ENCODE data around the gene FSCN2.

Gene FSCN2

DNA sequence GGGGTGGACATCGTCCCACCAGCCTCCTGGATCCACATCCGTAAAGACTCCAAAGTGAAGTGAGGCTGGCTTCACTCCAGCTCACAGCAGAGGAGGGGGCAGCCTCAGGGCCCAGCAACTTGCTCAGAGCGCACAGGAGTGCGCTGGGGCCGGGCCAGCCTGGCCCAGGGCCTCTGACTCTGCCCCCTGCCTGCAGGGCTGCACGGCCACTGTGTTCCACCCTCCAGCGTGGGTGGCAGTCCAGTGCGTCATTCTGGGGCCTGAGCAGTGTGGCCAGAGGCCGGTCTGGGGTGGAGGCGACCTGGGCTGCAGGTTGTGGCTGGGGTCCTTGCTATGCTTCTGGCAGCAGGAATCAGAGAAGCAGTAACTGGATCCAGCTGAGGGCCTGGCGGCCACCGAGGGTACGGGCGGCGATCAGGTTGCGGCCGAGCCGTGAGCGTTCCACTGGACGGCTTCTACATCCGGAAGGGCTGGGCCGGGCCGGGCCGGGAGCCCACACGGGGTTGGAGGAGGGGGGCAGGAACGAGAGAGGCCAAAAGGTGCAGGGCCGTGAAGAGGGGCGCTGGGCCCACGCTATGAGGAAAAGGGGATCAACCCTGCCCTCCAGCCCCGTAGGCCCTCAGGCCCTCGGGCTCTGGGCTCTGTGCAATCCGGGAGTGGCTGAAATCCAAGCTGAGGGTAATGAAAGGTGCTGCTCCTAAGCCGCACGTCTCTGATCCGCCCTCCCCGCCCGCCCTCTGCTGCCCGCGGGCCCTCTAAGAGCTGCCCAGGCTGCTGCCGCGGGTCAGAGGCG lies at the start of gene FSCN2:
Gene FSCN2 (plus strand): TSS at position 787 of the 793 bp plus-strand sequence. CDS start 155 bp downstream, outside the sequence.
- no peak for DNase-seq (ENCODE audit: low read depth)

DNA sequence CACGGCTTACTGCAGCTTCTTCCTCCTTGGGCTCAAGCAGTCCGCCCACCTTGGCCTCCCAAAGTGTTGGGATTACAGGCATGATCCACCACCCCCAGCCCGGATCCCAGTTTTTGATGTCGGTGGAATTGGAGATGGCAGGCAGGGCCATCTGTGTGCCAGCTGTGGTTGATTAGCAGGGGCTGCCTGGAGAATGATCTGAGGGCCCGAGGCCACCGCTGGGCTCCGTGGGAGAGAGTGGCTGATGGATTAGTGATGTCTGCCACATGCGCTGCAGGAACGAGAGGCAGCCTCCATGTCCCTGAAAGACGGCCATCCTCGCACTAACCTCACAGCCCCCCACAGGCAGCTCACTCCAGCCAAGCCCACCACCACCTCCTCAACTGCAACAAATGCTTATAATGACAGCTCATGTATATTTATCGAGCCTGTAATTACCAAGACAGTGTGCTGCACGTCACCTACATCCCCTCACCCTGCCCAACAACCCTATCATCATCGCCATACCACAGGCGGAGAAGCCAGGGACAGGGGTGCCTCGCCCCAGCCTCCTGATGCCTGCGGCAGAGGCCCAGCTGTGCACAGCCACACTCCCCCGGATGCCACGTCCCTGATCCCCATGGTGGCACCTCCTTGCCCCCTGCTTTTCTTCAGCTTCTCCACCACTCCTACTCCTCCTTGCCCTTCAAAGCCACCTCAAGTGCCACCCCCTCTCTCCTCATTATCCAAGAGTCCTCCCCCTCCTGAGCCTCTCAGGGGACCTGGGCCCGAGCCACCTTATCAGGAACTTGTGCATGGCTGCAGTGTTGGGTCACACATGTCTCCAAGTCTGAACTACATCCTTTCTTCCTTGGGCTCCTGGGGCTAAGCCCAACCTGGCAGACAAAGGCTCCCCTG lies 48.8 kb upstream of the FSCN2 start:
- no peak for DNase-seq (ENCODE audit: low read depth)

- DNase-seq (ENCODE audit: low read depth): no peak
Measured at GRCh38 chr17:81480140-81481072, 47.8 kb upstream of the FSCN2 start.

DNA sequence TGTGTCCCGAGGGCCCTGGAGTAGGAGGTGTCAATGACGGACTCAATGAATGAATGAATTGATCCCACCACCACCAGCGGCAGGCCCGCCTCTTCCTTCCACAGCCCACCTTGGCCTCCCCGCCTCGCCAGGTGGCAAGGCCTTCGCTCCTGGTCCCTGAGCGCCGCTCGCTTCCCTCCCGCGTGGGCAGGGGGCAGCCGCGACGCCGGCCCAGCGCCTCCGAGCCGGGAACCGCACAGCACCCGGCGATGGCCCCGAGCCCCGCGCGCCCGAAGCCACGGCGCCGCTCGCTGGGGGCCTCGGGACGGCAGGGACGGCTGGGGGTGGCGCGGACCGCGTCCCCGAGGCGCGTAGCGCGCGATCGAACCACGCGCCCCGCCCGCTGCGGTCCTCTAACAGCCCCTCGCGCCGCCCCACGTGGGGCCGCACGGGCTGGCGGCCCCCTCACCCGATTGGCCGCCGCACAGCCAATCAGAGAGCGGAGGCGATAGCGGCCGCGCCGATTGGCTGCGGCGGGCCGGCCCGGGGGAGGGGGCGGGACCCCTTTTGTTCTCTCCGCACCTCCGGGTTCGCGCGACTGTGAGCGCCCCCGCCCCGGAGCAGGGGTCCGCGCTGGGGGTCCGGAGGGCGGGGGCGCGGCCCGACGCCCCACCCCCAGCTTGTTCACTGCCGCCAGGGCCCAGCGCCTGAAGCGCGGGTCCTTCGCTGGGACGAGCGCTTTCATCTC lies 46.9 kb upstream of the FSCN2 start:
- no peak for DNase-seq (ENCODE audit: low read depth)

DNA sequence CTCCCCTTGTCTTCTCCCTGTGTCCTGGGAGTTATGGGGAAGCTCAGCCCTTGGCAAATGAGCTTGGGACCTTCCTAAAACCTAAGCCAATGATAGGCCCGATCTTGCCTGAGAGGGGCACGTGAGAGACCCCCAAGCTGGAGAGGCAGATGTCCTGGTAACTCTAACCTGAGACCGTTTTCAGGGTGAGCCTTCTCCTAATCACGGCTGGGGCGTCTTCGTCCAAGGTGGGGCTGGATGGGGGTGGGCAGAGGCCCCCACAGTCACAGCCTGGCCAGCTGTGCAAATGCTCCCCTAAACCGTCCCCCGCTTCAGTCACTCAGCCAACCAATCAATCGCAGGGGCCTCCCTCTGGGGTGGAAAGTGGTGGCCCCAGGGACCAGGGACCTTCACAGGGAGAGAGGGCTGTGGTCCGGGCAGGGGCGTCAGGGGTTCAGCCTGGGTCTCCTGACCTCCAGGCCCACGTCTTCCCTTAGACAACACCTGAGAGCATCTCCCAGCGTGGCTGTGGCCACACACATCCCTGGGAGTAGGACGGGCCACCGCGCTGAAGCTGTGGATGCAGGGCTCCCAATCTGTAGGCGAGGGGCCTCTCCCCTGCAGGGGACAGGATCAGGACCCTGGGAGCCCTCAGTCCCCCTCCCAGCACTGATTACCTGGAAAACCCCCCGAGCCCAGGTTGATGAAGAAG lies 46.2 kb upstream of the FSCN2 start:
- DNase-seq (ENCODE audit: low read depth): no peak

DNA sequence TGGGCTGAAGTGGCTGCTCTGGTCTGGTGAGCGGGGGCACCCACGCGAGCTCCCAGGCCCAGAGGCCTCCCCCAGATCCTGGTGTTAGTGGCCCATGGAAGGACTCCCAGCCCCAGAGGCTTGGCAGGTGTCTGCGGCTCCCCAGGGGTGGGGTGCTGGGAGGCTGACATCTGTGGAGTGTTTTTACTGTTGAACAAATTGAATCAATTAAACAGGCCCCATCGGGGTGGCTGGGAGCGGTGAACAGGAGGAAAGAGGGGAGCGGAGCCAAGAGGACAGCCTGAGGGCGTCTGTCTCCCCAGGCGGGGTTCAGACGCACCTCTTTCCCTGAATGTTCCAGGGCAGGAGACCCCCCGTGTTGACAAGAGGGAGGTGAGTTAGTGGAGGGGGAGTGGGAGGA lies 45.5 kb upstream of the FSCN2 start:
- DNase-seq (ENCODE audit: low read depth): no peak

DNA sequence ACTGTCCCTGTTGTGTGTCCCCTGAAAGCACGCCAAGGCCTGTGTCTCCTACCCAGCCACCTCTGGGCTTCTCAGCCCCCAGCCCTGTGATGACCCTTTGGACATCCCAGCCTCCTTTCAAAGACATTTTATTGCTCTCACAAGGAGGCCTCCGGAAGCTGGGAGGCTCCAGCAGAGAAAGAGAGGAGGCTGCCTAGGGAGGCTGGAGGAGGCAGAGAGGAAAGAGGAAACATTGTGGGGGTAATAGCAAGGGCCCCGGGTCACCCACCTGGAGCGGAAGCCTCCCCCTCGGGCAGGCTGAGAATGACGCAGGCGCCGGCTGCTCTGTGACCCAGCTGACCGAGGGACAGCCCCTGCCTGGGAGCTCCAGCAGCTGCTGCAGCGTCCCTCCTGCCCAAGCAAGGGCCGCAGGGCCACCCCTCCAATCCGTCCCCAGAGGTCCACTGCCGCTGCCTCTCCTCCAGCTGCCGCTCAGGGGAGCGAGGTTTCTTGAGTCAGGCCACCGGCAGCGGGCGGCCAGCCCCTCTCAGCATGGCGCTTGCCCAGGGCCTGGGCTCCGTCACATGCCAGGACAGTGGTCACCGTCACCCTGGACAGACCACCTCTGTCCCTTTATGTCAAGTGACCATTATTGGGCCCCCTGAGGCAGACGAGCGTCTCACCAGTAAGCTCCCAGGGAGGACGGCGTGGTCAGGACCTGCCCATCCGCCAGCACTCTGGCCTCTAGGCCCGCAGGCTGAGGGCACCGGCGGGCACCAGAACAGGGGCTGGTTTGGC lies 44.9 kb upstream of the FSCN2 start:
- no peak for DNase-seq (ENCODE audit: low read depth)

- DNase-seq (ENCODE audit: low read depth): no peak
Measured at GRCh38 chr17:81483862-81484194, 44.3 kb upstream of the FSCN2 start.

DNA sequence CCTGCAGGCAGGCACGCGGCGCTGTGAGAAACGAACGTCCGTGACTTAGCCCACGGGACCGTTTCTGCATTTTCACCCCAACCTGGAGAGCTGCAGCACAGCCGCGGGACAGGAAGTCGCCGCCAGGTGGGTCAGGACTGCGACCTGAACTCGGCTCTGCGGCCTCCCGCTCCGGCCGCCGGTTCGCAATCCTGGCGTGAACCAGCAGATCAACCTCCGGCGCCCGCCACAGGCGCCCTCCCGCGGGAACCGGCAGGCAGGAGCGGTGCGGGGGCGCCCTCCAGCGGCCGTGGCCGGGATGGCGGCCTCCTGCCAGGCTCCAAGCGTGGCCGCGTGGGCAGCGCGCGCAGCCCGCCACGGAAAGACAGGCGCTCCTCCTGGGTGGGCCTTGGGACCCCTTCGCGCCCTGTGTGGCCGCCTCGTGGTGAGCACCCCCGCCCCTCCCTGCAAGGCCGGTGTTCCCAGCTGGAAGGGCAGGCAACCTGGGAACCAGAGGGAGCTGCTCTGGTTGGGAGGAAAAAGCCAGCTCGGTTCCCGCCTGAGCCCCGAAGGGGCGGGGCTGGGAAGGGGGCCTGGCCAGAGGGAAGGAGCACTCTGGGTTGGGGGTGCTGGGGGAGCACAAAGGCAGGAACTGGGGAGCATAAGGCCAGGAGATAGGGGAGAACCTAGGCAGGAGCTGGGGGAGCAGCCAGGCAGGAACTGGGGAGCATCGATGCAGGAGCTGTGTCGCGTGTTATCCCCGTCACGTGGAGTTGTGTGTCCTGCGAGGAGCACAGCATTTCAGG lies 43.8 kb upstream of the FSCN2 start:
- DNase-seq (ENCODE audit: low read depth): no peak

DNA sequence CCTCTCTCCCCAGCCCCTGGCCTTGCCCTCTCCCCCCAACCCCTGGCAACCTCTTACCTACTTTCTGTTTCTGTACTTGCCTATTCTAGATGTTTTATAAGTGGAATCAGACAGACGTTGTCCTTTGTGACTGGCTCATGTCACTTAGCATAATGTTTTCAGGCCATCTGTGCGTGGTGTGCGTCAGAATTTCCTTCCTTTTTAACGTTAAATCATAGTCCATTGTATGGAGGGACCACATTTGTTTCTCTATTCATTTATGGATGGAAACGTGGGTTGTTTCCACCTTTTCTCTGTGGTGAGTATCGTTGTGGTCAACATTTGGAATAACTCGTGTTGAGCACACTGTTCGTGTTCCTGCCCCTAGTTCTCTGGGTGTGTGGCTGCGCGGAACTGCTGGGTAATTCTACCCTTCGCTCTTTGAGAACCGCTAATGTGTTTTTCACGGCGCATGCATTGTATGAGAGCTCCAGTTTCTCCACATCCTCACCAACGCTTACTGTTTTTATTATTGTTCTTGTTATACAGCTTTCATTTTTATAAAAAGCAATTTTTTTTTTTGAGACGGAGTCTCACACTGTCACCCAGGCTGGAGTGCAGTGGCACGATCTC lies 41.9 kb upstream of the FSCN2 start:
- DNase-seq (ENCODE audit: low read depth): no peak

DNA sequence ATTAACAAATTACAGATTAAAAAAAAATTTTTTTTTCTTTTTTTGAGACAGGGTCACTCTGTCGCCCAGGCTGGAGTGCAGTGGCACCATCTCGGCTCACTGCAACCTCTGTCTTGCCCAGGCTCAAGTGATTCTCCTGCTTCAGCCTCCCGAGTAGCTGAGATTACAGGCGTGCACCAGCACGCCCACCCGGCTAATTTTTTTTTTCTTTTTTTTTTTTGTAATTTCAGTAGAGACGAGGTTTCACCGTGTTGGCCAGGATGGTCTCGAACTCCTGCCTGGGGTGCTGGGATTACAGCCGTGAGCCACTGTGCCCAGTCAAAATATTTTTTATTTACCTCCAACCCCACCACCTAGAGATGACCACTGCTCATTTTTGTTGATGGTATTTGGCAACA lies 41.1 kb upstream of the FSCN2 start:
- DNase-seq (ENCODE audit: low read depth): no peak

DNA sequence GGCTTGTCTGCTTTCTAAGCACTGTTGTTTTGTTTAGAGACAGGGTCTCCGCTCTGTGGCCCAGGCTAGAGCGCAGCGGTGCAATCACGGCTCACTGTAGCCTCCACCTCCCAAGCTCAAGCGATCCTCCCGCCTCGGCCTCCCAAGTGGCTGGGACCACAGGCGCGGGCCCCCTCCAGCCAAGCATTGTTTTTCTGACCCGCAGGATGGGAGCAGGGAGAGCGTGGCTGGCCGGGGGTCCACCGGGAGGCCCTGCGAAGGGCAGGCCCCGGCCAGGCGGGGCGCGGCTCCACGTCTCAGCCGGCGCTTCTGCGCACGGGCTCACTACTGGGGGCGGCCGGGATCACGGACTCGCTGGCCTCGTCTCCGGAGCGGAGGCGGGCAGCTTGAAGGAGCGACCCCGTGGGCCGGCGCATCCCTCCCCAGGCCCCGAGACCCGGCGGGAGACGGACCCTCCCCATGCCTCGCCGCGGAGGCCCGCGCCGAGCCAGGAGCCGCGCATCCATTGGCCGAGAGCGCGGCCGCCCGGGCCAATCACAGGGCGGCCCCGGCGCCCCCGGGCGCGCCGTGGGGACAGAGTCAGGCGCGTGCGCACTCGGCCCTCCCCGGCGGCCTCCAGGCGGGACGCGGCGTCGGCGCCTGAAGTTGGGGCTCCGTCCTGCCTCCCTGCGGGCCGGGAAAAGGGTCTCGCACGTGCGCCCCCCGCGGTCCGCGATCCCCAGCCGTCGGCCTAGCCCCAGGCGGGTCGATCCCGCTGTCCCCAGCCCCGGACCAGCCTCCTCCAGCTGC lies 40.5 kb upstream of the FSCN2 start:
- no peak for DNase-seq (ENCODE audit: low read depth)

DNA sequence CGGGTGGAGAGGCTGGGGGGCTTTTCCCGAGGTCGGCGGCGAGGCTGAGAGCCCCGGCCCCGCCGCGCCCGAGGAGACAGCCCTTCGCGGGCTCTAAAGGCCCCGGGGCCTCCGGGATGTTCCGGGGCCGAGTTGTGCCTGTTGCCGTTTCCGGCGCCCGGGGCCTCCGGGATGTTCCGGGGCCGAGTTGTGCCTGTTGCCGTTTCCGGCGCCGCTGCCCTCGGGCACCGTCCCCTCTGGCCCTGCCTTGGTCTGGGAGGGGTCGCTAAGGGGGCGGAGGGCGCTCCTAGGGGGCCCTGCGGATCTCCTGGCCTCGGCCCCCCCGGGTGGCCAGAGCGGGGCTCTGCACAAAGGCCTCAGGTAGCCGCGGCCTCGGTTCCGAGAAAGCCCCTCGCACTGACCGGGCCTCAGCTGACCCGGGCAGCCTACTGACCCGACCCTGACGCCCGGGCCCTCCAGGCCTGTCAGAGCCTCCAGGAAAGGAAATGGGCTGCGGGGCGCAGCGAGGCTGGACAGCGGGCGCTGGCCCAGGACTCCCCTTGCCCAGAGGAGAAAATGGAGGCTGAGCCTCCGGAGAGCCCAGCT lies 39.8 kb upstream of the FSCN2 start:
- DNase-seq (ENCODE audit: low read depth): no peak

DNA sequence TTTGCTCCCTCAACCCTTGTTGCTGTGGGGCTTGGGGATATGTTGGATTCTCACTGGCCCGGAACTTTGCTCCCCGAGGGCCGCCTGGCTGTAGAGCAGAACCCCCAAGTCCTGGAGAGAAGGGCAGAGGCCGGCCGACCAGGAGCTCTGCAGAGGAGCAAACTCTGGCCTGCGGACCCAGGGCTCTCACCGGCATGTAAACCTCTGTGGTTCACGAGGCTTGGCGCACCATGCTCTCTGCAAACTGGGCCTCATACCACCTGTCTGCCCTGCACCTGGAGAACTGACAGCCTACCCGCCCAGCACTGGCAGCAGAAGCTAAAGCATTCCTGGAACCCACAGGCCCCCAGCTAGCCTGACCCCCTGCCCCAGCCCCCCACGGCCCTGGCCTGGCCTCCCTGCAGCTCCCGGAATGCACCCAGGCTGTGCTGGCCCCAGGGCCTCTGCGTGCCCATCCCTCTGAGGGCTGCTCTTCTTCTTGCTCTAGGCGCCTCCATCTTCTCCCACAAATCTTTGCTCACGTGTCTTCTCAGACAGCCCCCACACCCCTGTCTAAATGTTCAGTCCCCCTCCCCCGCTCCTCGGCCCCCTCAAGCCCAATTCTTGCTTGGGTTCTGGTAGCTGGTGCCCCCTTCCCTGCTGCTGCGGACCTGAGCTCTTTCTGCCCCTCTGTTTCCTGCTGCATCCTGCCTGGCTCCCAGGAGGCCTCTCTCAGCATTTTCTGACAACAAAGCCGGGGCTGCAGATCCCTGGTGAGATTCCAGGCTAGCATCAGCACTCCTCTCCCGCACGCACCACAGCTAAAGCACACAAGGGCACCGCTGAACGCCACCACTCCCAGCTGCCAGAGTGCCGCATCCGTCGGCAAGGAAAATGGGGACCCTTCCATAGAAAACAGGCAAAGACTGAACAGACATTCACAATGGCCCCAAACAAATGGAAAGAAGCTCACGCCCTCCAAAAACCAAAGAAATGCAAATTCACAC lies 38.9 kb upstream of the FSCN2 start:
- no peak for DNase-seq (ENCODE audit: low read depth)

DNA sequence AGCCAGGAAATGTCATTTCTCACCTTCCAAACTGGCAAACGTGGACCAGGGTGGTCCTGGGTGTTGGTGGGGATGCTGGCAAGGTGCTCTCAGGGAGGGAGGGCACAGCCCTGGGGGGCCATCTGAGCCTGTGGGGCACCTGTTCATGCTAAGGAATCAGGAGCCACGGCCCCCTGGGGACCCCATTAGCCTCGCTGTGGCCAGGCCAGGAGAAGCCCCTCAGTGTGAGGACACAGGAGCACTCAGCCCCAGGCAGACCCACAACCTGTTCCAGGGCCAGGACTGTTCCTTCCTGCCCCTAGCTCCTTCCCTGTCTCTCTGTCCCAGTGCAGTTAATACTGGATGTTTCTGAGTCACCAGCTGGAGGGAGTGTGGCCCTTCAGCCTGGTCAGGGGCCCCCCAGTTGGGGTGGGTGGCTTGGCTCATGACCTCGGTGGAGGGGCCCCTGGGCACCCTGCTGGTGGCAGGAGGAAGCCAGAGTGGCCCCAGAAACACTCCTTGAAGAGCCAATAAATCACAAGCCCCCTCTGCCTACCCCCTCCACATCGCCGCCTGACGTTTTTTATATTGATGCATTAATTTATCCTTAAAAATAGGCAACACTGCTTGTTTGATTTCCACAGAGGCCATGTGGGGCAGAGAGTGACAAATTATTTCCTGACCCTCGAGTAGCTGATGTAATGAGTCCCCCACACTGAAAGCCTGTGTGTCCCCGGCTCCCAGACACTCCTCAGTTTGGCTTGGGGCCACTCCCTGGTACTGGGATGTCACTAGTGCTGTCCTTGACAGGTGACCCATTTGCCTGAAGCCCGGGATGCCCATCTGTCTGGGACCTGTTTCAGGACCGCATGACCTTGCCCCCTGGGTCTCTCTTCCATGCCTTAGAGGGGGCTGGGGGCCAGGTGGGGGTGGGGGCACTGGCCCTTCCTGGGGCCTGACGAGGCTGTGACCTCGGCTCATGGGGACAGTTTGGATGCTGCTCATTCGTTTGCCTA lies 37.9 kb upstream of the FSCN2 start:
- DNase-seq (ENCODE audit: low read depth): no peak

Data from HS-27A (cell line).